GM12878 (cell line): ENCODE data around the gene EGFL8. TPM values are rescaled to one million over a fixed set of nuclear protein-coding genes. Genes with fewer than 3 reads are reported as not detected.
"Not testable (repeated sequence)": the region's sequence is repeated elsewhere in the genome, so short reads cannot be mapped to it uniquely, and the experiment has no call there.

Experiments
- ATAC-seq: fragments of 200-7000 bp; cut with Tn5 transposase; 3 replicates; pipeline ENCODE4 v1.9.1; 2020; ENCODE audit warnings: mild to moderate bottlenecking, moderate library complexity
- BruUV-seq: library from RNA; stranded (reverse); fragments of 400-500 nt; replicated peaks from 2 replicates; lab custom pipeline; 2021; lab: Mats Ljungman, UMichigan
- CTCF ChIA-PET: fragments of 300-600 bp; sonication (Branson Sonifier 250); formaldehyde crosslinking; extraction: SDS; loops from one replicate; lab custom pipeline; 2021; ENCODE audit warnings: inconsistent platforms; lab: Yijun Ruan, JAX
- POLR2A ChIA-PET: fragments of 350-600 bp; formaldehyde crosslinking; extraction: SDS; loops from one replicate; lab custom pipeline; 2021; ENCODE audit warnings: inconsistent platforms; lab: Charles Lee
- RAD21 ChIA-PET: fragments of 300-600 bp; sonication (Branson Sonifier 250); formaldehyde crosslinking; loops from one replicate; lab custom pipeline; 2023; ENCODE audit warnings: antibody characterized with exemption; ENCODE audit not compliant: unreplicated experiment; lab: Charles Lee
- SMC1A ChIA-PET: fragments of 300-600 bp; sonication (Branson Sonifier 250); formaldehyde crosslinking; loops from one replicate; lab custom pipeline; 2023; ENCODE audit not compliant: unreplicated experiment, uncharacterized antibody; lab: Charles Lee
- DNase-seq: peaks from one replicate; pipeline ENCODE4 v3.0.0-alpha.2; 2011; ENCODE audit warnings: low read depth, low spot score
- FAIRE-seq: peaks from 3 replicates; lab custom pipeline; 2011; peaks lifted over from hg19 to GRCh38; lab: Jason Lieb, UNC
- H2AFZ ChIP-seq: 2 replicates; pipeline ENCODE4 v1.6.0; 2011; ENCODE audit warnings: low read depth, low read length, control low read depth; ENCODE audit not compliant: control insufficient read depth
- H3K27ac ChIP-seq: 2 replicates; pipeline ENCODE4 v1.5.1; 2011; ENCODE audit warnings: control low read depth; ENCODE audit not compliant: control insufficient read depth, insufficient read depth
- H3K27me3 ChIP-seq, 2 experiments: replicated peaks in 1 of 2; 2 replicates each; pipeline versions ENCODE4 v1.6.0 to v1.6.1; 2011; ENCODE audit warnings: low read length in 1 of 2; ENCODE audit not compliant: control insufficient read depth in 2 of 2, insufficient read depth in 2 of 2
- H3K36me3 ChIP-seq, 2 experiments: 2 replicates each; pipeline ENCODE4 v1.5.1; 2011; ENCODE audit warnings: low read length in 1 of 2; ENCODE audit not compliant: control insufficient read depth in 2 of 2, insufficient read depth in 2 of 2
- H3K4me1 ChIP-seq: 2 replicates; pipeline ENCODE4 v1.6.1; 2011; ENCODE audit warnings: mild to moderate bottlenecking, low read length, moderate library complexity, mixed read lengths; ENCODE audit not compliant: control insufficient read depth, insufficient read depth
- H3K4me2 ChIP-seq: 2 replicates; pipeline ENCODE4 v1.6.0; 2011; ENCODE audit warnings: control low read depth; ENCODE audit not compliant: control insufficient read depth, insufficient read depth
- H3K4me3 ChIP-seq: fragments of 200-600 bp; sonication (generic); 2 replicates; pipeline ENCODE4 v1.5.1; 2016
- H3K79me2 ChIP-seq: 2 replicates; pipeline ENCODE4 v1.6.0; 2011; ENCODE audit warnings: low read length; ENCODE audit not compliant: control insufficient read depth, insufficient read depth
- H3K9ac ChIP-seq: 2 replicates; pipeline ENCODE4 v1.8.0; 2011; ENCODE audit warnings: low read length, control low read depth, mixed read lengths; ENCODE audit not compliant: control insufficient read depth, insufficient read depth
- H3K9me3 ChIP-seq: replicated peaks from 3 replicates; pipeline ENCODE4 v1.5.1; 2011; ENCODE audit warnings: mild to moderate bottlenecking, low read length; ENCODE audit not compliant: control insufficient read depth, insufficient read depth
- H4K20me1 ChIP-seq: 2 replicates; pipeline ENCODE4 v1.6.0; 2011; ENCODE audit not compliant: control insufficient read depth, insufficient read depth
- CBFB ChIP-seq: IDR thresholded peaks from 2 replicates; pipeline ENCODE4 v1.6.1; 2016; ENCODE audit warnings: antibody characterized with exemption, low read depth
- IKZF1 ChIP-seq: fragments of 450-650 bp; conservative IDR thresholded peaks from 2 replicates; pipeline ENCODE4 v1.6.1; 2017; ENCODE audit warnings: antibody characterized with exemption, mild to moderate bottlenecking
- ZBTB40 ChIP-seq: fragments of 450-650 bp; IDR thresholded peaks from 2 replicates; pipeline ENCODE4 v1.6.1; 2016; ENCODE audit warnings: mild to moderate bottlenecking, moderate library complexity, borderline replicate concordance
- WGBS: methylation state at CpG from one replicate; pipeline ENCODE4 v1.1.6; 2016; ENCODE audit warnings: low lambda C conversion rate; ENCODE audit not compliant: insufficient replicate concordance, insufficient coverage; ENCODE audit errors: missing lambda C conversion rate; 5-methylcytosine and 5-hydroxymethylcytosine counted together
- in situ Hi-C: fragments of 300-500 bp; cut with MboI; formaldehyde crosslinking; loops from 9 replicates; pipeline ENCODE4 v1.14.3; 2018; ENCODE audit warnings: mixed read lengths
- intact Hi-C: fragments of 100-400 bp; cut with micrococcal nuclease; formaldehyde crosslinking; loops from one replicate; pipeline ENCODE4 v1.14.2; 2022; ENCODE audit not compliant: unreplicated experiment
- polyA plus RNA-seq, 11 experiments: library from polyadenylated mRNA; depleted of rRNA in 4 of 11; unstranded in 6 of 11; stranded (reverse) in 5 of 11; fragments of >200 nt; fragmentation: Nextera tagmentation in 4 of 11; fragmentation: Illumina TruSeq in 1 of 11; extraction: Ambion mirVana in 4 of 11; extraction: Trizol in 1 of 11; gene quantifications; 1 replicate in 1 of 11; 2 replicates in 10 of 11; pipeline versions ENCODE4 v1.2.1 to v1.2.3, GENCODE V29; 2011 to 2016; ENCODE audit warnings: inconsistent platforms in 2 of 11, missing spikeins in 2 of 11, low read depth in 1 of 11
- total RNA-seq, 4 experiments: library from RNA; depleted of rRNA in 3 of 4; stranded (reverse); fragments of >200 nt in 3 of 4; fragmentation: Illumina TruSeq in 1 of 4; extraction: Trizol in 1 of 4; gene quantifications; 2 replicates each; pipeline versions ENCODE4 v1.2.1 to v1.2.3, GENCODE V29; 2013 to 2021

Gene EGFL8
- total and polyA plus RNA-seq, 10 of the 15 experiments (the other 5 are each of a cell fraction or from before 2014, with no cell fraction given) = 0.07 to 3.5 (median 1.4) TPM

GRCh38 chr6:32193096-32193495, 28.7 kb downstream of the EGFL8 start:
- BruUV-seq = not testable (repeated sequence)
- SMC1A ChIA-PET = interaction anchor here (0.6 to 4.3 kb wide), 6 partner anchors 15 to 221 kb away, joined by 3 to 41 read pairs (median 3); partner anchors contain the start of genes AGPAT1, ATF6B, FKBPL and RNF5

More at GRCh38 chr6:32193096-32193495, 28.7 kb downstream of the EGFL8 start:
- CTCF ChIA-PET = interaction anchor here (1.3 to 4.2 kb wide), 4 partner anchors 14 to 74 kb away, joined by 4 to 35 read pairs (median 7); partner anchors contain the start of genes ATF6B and FKBPL
- DNase-seq, FAIRE-seq, H4K20me1 ChIP-seq, H2AFZ ChIP-seq, in situ Hi-C loops, H3K36me3 ChIP-seq, H3K9me3 ChIP-seq, ATAC-seq, intact Hi-C loops, H3K27me3 ChIP-seq: not testable (repeated sequence)
- H3K4me3 ChIP-seq = peak overlapping the region; percentile 90
- TF ChIP-seq IKZF1 (0 out of 2 replicates have a peak, but pooled peaks have one; percentile 12), CBFB (peak; percentile 1; the same call in 1 of the 2 replicates), ZBTB40 (0 out of 2 replicates have a peak, but pooled peaks have one; percentile 11)
- POLR2A ChIA-PET = interaction anchor here (0.6 to 7.0 kb wide), 9 partner anchors 15 to 836 kb away, joined by 3 to 123 read pairs (median 5); partner anchors contain the start of genes AGPAT1, ATF6B, FKBPL and HLA-DMA
- RAD21 ChIA-PET = interaction anchor here (0.7 to 3.7 kb wide), 7 partner anchors 14 to 779 kb away, joined by 3 to 27 read pairs (median 3); partner anchors contain the start of genes AGPAT1, ATF6B and FKBPL
- peak overlapping the region; percentile 99 for H3K9ac ChIP-seq
- H3K27ac ChIP-seq = peak overlapping the region; percentile 100
- H3K79me2 ChIP-seq = peaks cover 52% of the 10 kb centered on the region
- 64% methylated on average over 13 of the region's 13 CpGs for WGBS
- peak overlapping the region; percentile 99 for H3K4me2 ChIP-seq
- peaks cover 32% of the 10 kb centered on the region for H3K4me1 ChIP-seq
